Measurements from ENCODE around the gene HSPB7.
"Not testable (repeated sequence)": the region's sequence is repeated elsewhere in the genome, so short reads cannot be mapped to it uniquely, and the experiment has no call there.

The HSPB7 gene

GRCh38 chr1:16017461-16018303 is at the start of gene HSPB7:
Gene HSPB7, minus strand, starts transcription at chr1:16018043. Its CDS starts 80 bp downstream, at chr1:16017963.
- no peak for DNase-seq

- peak; percentile 35 for DNase-seq
These were observed 49.4 kb upstream of the HSPB7 start for GRCh38 chr1:16067127-16067768.

GRCh38 chr1:16066245-16066644 is 48.4 kb upstream of the HSPB7 start:
- no peak for DNase-seq

- no peak for DNase-seq
These were observed 47.4 kb upstream of the HSPB7 start for GRCh38 chr1:16065269-16065576.

- no peak for DNase-seq
These were observed 46.9 kb upstream of the HSPB7 start for GRCh38 chr1:16064536-16065268.

- DNase-seq, result no peak
These were observed 46.1 kb upstream of the HSPB7 start for GRCh38 chr1:16063921-16064320.

GRCh38 chr1:16063226-16063829 is 45.5 kb upstream of the HSPB7 start:
- DNase-seq, result no peak

- DNase-seq, result not testable (repeated sequence)
These were observed 44.8 kb upstream of the HSPB7 start for GRCh38 chr1:16062687-16063075.

GRCh38 chr1:16061989-16062686 is 44.3 kb upstream of the HSPB7 start:
- DNase-seq, result not testable (repeated sequence)

GRCh38 chr1:16061266-16061665 is 43.4 kb upstream of the HSPB7 start:
- DNase-seq, result no peak

- not testable (repeated sequence) for DNase-seq
These were observed 40.7 kb upstream of the HSPB7 start for GRCh38 chr1:16058394-16059120.

GRCh38 chr1:16057314-16057915 is 39.6 kb upstream of the HSPB7 start:
- not testable (repeated sequence) for DNase-seq

GRCh38 chr1:16056521-16056912 is 38.7 kb upstream of the HSPB7 start:
- DNase-seq, result not testable (repeated sequence)

- peak; percentile 58 for DNase-seq
These were observed 38.0 kb upstream of the HSPB7 start for GRCh38 chr1:16055613-16056520.

GRCh38 chr1:16054598-16055540 is 37.0 kb upstream of the HSPB7 start:
- no peak for DNase-seq

GRCh38 chr1:16053781-16054502 is 36.1 kb upstream of the HSPB7 start:
- DNase-seq, result no peak

GRCh38 chr1:16051949-16052348 is 34.1 kb upstream of the HSPB7 start:
- not testable (repeated sequence) for DNase-seq

- no peak for DNase-seq
These were observed 33.2 kb upstream of the HSPB7 start for GRCh38 chr1:16051039-16051438.

GRCh38 chr1:16050328-16050727 is 32.5 kb upstream of the HSPB7 start:
- DNase-seq, result no peak

All from NK-92 treated with Interleukin-12 subunit alpha and Interleukin-12 subunit beta, amount 100 ng/mL, for 24 hours (cell line).